A673 (cell line): ENCODE measurements around the gene CCDC141.

ENCODE experiments used
- CTCF ChIP-seq: fragments of 300-800, 200-600 bp; sonication (generic); conservative IDR thresholded peaks from 2 replicates; pipeline ENCODE4 v1.5.1; 2017; ENCODE audit warnings: low read depth, mild to moderate bottlenecking, antibody characterized with exemption, low read length, moderate library complexity, mixed read lengths
- EZH2 ChIP-seq: fragments of 200-600 bp; sonication (generic); IDR thresholded peaks from 2 replicates; pipeline ENCODE4 v1.6.1; 2017; ENCODE audit warnings: borderline replicate concordance, low read depth, mild to moderate bottlenecking, mixed read lengths, antibody characterized with exemption, low read length; ENCODE audit not compliant: poor library complexity, severe bottlenecking

GRCh38 chr2:178886006-178886405, 163.9 kb downstream of the CCDC141 start:
- TF ChIP-seq CTCF: no peak
- TF ChIP-seq EZH2: no peak
